G401 (cell line): ENCODE measurements around the gene FAHD2A. TPM values are rescaled to one million over a fixed set of nuclear protein-coding genes. Genes with fewer than 3 reads are reported as not detected.
"Not testable (repeated sequence)": the region's sequence is repeated elsewhere in the genome, so short reads cannot be mapped to it uniquely, and the experiment has no call there.

Experiments
- DNase-seq: peaks from one replicate; pipeline ENCODE4 v3.0.0-alpha.2; 2015; ENCODE audit warnings: low spot score
- in situ Hi-C: cut with HindIII; loops from 2 replicates; pipeline ENCODE4 v1.10.0; 2016; ENCODE audit warnings: low sequenced_read_pairs, mixed read lengths
- total RNA-seq: library from RNA; depleted of rRNA; stranded (reverse); fragments of >200 nt; shearing (Covaris generic); gene quantifications from 2 replicates; pipeline ENCODE4 v1.2.3, GENCODE V29; 2014

The FAHD2A gene
- total RNA-seq, 1 experiment from 2014 or later: 65.5 TPM

DNA sequence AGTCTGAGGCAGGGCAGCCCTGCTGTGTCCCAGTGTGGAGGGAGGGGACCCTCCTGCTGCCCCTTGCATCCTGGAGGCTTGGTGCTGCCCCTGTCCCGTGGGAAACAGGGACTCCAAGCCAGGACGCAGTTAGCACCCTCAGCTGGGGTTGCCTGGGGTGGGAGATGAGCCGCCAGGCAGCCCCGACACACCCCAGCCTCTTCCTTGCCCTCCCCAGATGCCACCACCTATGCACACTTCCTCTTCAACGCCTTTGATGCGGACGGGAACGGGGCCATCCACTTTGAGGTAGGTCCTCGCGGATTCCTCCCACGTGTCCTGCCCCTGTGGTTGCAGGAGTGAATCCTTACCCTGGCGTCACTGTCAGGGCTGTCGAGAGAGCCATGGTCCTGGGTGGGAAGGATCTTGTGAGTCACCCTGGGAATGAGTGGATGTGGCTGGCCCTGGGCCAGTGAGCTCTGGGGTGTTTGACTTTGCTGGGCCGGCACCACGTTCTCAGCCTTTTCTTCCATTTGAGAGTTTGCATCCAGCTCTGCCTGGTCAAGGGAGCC lies 27.5 kb upstream of the FAHD2A start:
- no peak for DNase-seq
- in situ Hi-C loops: no loop called here

DNA sequence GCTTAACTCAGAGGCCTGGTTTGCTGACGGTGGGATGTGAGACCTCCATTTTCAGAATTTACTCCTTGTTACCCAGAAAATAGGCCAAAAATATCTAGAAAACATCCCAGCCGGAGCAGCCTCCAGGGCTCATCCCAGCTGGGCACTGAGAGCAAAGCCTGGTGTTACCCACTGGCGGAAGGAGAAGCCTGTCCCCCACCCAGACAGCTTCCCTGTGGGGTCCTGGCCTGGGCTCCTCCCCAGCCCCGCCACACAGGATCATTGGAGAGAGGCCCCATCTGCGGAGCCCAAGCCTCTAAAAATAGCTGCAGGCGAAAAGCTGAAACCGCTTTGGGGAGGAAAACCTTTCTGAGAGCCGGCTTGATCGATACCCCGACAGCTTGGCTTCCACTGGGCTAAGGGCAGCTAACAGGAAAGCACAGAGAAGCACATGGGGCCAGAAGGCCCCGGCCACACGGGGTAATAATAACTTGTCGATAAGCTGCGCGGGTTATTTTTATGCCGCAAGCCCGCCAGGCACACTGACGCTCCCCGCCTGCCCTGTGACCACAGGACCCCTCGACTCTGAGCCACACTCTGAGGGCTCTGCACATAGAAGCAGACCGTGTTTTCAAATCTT lies 26.9 kb upstream of the FAHD2A start:
- in situ Hi-C loops: no loop called here

DNA sequence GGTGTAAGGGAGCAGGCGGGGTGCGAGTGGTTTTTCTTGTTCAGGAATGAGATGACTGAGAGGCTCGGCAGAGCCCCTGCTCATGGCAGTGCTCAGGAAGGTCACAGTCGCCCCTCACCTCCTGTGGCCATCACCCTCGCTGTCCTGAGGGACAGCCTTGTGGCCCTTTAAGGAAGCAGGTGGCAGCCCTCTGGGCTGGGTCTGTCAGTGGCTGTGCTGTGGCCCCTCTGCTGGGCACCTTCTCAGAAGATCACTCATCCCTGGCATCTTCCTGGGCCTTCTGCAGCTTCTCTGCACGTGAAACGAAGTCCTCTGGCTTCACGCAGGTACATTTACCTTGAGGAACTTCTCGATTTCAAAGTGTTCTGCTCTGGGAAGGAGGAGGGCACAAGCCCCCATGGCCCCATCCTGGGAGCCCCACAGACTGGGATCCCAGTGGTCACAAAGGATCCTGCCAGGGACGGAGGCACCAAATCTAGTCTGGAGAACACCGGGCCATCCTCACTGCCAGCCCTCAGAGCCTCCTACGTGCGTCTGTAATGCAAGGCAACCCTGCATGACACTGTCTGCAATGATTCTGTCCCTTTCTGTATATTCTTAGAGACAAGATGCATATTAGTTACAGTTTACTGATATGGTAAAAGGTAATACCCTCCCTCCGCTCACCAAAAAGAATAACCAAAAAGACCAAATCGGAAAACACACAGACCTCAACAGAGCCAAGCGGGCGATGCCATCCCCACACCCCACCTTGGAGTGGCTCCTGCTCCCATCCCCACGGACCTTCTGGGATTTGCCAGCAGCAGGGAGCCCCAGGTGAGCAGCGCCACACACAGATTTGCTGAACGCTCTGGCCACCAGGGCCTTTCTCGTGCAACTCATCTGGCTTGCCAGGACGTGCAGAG lies 25.9 kb upstream of the FAHD2A start:
- in situ Hi-C loops: no loop called here
- no peak for DNase-seq

More for the DNA sequence above, 26.9 kb upstream of the FAHD2A start:
- DNase-seq: no peak

DNA sequence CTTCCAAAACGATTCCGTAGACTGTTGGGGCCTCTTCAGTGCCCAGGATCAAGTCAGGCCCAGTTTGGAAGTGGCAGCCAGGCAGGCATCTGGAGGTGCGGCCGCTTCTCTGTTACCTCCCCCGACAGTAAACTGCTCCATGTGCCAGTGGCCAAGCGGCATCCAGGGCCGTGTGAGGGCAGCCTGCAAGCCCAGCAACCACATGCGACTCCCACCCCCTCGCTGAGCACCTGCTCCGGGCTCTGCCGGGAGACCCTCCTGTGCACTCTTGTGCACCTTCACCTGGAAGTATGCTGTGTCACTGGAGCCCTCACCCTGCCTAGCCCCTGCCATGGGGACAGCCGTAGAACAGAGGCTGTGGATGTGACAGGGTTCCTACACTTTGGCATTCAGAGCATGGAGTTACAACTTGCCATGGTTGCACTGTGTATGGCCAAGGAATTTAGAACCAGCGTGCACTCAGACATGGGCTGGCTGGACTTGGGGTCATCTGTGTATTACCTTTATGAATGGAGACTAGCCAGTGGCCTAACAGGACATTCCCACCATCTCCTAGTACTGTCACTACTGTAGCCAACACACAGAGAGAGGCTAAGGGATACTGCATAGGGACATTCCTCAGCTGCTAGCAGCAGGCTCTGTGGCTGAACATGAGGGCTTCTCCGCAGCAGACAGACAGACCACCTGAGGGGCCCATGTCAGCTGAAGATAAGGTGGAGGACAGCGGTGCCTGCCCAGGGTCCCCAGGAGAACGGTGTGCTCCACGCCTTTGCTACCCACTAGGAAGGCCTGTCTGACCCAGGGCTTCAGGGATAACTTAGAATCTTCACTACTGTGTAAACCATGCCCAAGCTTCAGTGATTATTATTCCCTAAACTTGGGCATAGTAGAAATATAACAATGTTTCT lies 25.0 kb upstream of the FAHD2A start:
- no peak for DNase-seq
- in situ Hi-C loops: no loop called here

DNA sequence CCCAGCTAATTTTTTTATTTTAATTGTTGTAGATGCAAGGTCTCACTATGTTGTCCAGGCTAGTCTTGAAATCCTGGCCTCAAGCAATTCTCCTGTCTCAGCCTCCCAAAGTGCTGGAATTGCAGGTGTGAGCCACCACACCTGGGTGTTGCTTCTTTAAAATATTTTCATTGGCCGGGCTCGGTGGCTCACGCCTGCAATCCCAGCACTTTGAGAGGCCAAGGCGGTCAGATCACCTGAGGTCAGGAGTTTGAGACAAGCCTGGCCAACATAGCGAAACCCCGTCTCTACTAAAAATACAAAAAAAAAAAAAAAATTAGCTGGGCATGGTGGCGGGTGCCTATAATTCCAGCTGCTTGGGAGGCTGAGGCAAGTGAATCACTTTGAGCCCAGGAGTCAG lies 24.2 kb upstream of the FAHD2A start:
- DNase-seq, in situ Hi-C loops: not testable (repeated sequence)

DNA sequence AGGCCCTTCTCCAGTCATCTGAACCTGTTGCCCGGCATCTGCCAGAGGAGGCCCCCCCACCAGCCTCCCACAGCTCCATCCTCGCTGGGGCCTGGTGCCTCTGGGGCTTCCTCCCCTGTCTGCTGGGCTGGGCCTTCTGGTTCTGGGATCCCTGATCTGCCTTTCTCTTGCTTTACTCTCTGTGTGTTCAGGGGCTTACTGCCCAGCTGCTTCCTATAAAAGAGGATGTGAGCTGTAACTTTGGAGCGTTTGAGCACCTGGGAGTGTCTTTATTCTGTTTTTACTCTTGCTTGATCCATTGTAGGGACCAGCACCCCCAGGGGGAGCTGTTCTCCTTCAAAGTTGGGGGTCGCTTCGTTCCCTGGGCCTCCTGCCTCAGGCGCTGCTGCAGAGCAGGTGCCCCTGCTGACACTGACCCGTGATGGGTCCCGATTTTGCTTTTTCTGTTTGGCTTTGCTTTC lies 23.1 kb upstream of the FAHD2A start:
- in situ Hi-C loops: no loop called here
- DNase-seq: no peak

DNA sequence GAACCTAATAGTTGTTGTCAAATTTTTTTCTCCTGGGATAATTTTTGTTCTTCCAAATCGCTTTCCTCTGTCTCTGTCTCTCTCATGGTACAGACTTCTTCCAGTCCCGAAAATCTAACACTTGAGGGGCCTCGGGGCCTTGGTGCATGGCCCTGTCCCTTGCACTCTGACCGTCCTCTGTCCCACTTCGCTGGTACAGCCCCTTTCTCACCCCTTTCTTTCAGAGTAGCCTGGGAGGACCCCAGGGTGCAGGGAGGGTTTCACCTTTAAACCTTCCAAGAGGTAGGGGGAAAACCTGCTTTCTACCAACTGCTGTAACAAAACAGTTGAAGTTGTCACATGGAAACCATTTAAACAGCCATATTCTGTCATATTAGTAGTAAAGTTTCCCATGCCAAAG lies 22.2 kb upstream of the FAHD2A start:
- DNase-seq: no peak
- in situ Hi-C loops: no loop called here

DNA sequence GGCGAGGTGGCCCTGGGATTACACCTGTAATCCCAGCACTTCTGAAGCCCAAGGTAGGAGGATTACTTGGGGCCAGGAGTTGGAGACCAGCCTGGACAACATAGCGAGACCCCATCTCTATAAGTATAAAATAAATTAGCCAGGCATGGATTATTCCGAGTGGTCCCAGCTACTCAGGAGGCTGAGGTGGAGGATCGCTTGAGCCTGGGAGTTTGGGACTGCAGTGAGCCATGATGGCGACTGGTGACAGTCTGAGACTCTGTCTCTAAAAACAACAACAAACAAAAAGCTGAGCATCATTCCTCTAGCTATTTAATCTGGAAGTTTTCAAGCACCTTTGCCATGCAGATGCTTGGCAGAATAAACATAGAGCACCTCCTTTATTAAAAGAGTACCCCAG lies 21.8 kb upstream of the FAHD2A start:
- no peak for DNase-seq
- in situ Hi-C loops: no loop called here

DNA sequence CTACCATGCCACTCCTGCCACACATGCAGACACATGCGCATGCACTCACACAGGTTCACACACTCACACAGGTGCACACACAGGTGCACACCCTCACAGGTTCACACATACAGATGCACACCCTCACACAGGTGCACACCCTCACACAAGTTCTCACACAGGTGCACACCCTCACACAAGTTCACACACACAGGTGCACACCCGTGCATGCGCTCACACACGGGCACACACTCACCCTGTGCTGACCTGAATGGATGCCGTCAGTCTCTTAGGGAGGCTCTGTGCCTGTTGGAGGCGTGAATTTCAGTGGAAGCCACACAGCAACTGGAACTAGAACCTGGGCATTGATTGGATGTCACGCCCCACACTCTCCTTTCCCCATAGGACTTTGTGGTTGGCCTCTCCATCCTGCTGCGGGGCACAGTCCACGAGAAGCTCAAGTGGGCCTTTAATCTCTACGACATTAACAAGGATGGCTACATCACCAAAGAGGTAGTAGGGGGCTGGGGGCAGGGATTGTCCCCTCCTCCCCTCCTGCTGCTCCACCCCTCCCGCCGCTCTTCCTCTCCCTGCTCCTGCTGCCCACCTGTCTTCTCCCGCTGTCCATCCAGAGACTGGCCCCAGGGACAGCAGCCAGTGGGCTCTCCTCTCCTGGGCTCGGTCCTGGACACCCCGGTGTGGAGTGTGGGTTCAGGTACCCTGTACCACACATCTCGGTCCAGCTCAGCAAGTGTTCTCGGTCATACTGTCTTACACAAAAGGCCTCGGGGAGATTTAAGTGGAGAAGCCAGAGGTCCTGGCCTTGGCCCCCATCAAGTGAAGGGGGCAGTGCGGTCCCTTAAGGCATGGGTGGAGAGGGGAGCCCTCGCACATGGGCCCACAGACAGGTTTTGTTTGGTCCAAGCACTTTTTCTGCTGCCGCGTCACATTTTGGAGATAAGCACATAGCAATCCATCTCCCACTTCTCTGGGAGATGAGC lies 21.0 kb upstream of the FAHD2A start:
- in situ Hi-C loops: no loop called here
- DNase-seq: no peak

DNA sequence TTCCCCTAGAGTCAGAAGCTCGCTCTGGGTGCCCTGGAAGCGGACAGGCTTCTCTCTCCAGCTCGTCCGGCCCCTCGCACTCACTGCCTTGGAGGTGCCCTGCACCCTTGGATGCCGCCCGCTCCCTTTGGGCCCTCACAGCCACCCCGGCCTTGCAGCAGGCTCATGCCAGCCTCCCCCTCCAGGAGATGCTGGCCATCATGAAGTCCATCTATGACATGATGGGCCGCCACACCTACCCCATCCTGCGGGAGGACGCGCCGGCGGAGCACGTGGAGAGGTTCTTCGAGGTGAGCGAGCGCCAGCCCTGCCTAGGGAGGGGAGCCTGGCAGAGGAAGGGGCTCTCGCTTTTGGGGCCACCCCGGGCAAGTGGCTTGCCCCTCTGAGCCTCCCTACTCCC lies 20.3 kb upstream of the FAHD2A start:
- no peak for DNase-seq
- in situ Hi-C loops: no loop called here

DNA sequence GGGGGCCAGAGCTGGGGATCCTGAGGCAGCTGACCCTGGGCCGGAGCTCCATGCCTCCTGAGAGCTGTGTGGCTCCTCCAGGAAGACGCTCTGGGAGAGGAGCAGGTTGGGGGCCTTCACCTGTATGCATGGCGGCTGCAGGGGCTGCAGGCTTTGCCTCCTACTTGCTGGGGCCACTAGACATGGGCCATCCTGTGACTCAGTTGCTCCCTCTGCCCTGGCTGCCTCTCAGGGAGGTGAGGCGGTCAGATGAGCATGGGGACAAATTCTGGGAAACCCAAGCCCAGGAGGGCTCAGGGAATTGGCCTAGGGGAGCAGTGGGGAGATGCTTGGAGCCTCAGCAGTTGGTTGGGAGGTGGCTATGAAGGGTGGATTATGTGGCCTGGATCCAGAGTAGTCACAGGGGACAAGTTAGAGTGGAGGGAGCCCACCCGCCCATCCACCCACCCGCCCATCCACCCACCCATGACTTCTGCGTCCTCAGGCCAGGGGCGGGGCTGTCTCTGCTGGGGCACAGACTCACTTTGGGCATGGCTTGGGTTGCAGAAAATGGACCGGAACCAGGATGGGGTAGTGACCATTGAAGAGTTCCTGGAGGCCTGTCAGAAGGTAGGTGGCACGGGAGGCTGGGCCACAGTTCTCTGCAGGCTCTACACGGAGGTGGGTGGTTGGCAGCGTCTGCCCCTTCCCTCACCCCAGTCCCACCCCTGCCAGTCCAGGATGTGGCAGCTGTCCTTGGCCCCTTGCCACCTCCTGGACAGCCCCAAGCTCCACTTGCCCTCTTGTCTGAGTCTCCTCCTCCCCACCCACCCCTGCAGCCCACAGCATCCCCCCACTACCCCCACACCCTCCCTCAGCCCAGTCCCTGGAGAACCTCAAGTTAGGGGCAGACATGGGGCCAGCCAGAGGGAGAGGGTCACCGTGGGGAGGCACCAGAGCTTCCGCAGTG lies 19.5 kb upstream of the FAHD2A start:
- in situ Hi-C loops: no loop called here

DNA sequence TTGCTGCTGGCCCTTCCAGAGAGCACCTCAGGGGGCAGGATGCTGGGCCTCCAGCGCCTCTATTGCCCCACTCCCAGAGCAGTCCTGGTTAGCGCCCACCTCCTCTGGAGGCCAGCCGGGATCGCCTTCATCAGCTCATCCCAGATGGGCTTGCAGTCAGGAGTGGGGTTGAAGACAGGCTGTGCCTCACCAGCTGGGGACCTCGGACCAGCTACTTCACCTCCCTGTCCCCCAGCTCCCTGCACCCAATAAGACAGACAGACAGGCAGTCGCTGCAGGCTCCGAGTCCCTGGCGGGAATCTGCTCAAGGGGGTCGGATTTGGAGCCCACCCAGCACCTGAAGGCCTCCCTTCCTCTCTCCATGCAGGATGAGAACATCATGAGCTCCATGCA lies 18.9 kb upstream of the FAHD2A start:
- DNase-seq: no peak
- in situ Hi-C loops: no loop called here

More for the DNA sequence above, 19.5 kb upstream of the FAHD2A start:
- DNase-seq: no peak

DNA sequence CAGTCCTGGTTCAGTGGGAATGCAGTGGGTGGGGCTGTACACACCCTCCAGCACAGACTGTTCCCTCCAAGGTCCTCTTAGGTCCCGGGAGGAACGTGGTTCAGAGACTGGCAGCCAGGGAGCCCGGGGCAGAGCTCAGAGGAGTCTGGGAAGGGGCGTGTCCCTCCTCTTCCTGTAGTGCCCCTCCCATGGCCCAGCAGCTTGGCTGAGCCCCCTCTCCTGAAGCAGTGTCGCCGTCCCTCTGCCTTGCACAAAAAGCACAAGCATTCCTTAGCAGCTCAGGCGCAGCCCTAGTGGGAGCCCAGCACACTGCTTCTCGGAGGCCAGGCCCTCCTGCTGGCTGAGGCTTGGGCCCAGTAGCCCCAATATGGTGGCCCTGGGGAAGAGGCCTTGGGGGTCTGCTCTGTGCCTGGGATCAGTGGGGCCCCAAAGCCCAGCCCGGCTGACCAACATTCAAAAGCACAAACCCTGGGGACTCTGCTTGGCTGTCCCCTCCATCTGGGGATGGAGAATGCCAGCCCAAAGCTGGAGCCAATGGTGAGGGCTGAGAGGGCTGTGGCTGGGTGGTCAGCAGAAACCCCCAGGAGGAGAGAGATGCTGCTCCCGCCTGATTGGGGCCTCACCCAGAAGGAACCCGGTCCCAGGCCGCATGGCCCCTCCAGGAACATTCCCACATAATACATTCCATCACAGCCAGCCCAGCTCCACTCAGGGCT lies 17.5 kb upstream of the FAHD2A start:
- in situ Hi-C loops: no loop called here
- no peak for DNase-seq

DNA sequence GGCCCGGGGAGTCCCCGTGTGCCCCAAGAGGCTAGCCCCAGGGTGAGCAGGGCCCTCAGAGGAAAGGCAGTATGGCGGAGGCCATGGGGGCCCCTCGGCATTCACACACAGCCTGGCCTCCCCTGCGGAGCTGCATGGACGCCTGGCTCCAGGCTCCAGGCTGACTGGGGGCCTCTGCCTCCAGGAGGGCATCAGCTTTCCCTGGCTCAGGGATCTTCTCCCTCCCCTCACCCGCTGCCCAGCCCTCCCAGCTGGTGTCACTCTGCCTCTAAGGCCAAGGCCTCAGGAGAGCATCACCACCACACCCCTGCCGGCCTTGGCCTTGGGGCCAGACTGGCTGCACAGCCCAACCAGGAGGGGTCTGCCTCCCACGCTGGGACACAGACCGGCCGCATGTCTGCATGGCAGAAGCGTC lies 16.9 kb upstream of the FAHD2A start:
- DNase-seq: no peak
- in situ Hi-C loops: no loop called here

DNA sequence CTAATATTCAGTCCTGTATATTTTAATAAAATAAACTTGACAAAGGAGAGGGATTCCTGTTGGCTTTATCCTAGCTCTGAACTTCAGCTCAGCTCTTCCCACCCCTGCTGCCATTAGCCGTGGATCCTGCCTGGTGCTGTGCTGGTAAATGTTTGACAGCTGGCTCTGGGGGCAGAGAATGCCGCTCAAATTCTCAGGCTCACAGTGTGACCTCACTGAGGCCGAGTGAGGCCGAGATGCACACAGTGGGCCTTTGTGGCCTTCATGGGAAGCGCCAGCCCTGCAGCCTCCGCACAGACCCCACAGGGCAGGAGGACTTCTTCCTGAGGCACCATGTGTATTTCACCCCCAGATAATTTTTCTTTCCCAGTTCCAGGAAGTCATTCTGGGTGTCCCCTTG lies 16.5 kb upstream of the FAHD2A start:
- no peak for DNase-seq
- in situ Hi-C loops: no loop called here

DNA sequence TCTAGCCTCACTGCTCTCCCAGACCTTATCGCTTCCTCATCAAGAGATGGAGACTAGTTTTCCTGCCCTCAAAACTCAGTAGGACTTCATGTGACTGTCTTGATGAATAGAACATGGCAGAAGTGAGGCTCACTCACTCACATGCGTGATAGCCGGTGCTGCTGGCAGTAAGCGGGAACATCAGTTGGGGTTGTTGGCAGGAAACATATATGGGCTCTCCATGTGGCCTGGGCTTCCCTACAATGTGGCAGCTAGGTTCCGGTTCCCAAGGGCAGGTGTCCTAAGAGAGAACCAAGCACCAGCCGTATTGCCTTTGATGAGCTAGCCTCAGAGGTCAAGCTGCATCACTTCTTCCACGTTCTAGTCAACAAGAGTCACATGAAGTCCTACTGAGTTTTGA lies 15.2 kb upstream of the FAHD2A start:
- DNase-seq: no peak
- in situ Hi-C loops: no loop called here
